Neuronal stem cell (in vitro differentiated cells): ENCODE measurements around the gene MAP6D1.

ENCODE experiments used
- DNase-seq: peaks from one replicate; pipeline ENCODE4 v3.0.0-alpha.2; 2013; ENCODE audit warnings: low spot score
- H2AFZ ChIP-seq: one replicate; pipeline ENCODE4 v1.6.1; 2013; ENCODE audit warnings: mild to moderate bottlenecking, low read length, inconsistent platforms
- H2AK5ac ChIP-seq: 2 replicates; pipeline ENCODE4 v1.6.1; 2013; ENCODE audit warnings: low read depth, mild to moderate bottlenecking, inconsistent platforms, low read length, moderate library complexity, mixed read lengths
- H2BK120ac ChIP-seq: 2 replicates; pipeline ENCODE4 v1.6.1; 2013; ENCODE audit warnings: low read depth, mild to moderate bottlenecking, inconsistent platforms, low read length, moderate library complexity, mixed read lengths
- H2BK12ac ChIP-seq: one replicate; pipeline ENCODE4 v1.6.1; 2013; ENCODE audit warnings: low read length, inconsistent platforms
- H2BK15ac ChIP-seq: 2 replicates; pipeline ENCODE4 v1.6.1; 2013; ENCODE audit warnings: mild to moderate bottlenecking, low read length, inconsistent platforms, mixed read lengths
- H2BK5ac ChIP-seq: one replicate; pipeline ENCODE4 v1.6.1; 2013; ENCODE audit warnings: inconsistent platforms, mild to moderate bottlenecking, low read length, moderate library complexity
- H3K14ac ChIP-seq: one replicate; pipeline ENCODE4 v1.6.1; 2013; ENCODE audit warnings: low read length, inconsistent platforms
- H3K18ac ChIP-seq: 2 replicates; pipeline ENCODE4 v1.6.1; 2013; ENCODE audit warnings: low read length, inconsistent platforms
- H3K23ac ChIP-seq: 2 replicates; pipeline ENCODE4 v1.6.1; 2013; ENCODE audit warnings: low read depth, mild to moderate bottlenecking, mixed read lengths, low read length, inconsistent platforms; ENCODE audit not compliant: poor library complexity
- H3K27ac ChIP-seq: replicated peaks from 3 replicates; pipeline ENCODE4 v1.5.1; 2013; ENCODE audit warnings: low read length, inconsistent platforms
- H3K27me3 ChIP-seq, 3 experiments: 2 replicates each; pipeline ENCODE4 v1.6.1; 2013; ENCODE audit warnings: low read length in 3 of 3, mild to moderate bottlenecking in 2 of 3, inconsistent platforms in 1 of 3, low read depth in 1 of 3, mixed read lengths in 1 of 3, moderate library complexity in 1 of 3; ENCODE audit not compliant: control insufficient read depth in 3 of 3, insufficient read depth in 3 of 3
- H3K36me3 ChIP-seq, 2 donors: replicated peaks in 1 of 2; 2 replicates each; pipeline ENCODE4 v1.6.1; 2013; ENCODE audit warnings: low read length in 2 of 2; ENCODE audit not compliant: control insufficient read depth in 2 of 2, insufficient read depth in 2 of 2
- H3K4ac ChIP-seq: 2 replicates; pipeline ENCODE4 v1.6.1; 2013; ENCODE audit warnings: inconsistent platforms, mild to moderate bottlenecking, low read length, moderate library complexity
- H3K4me1 ChIP-seq, 2 donors: 1 replicate in 1 of 2; 2 replicates in 1 of 2; pipeline ENCODE4 v1.6.1; 2013; ENCODE audit warnings: low read length in 2 of 2, low read depth in 1 of 2; ENCODE audit not compliant: control insufficient read depth in 2 of 2, insufficient read depth in 1 of 2
- H3K4me2 ChIP-seq: one replicate; pipeline ENCODE4 v1.6.1; 2013; ENCODE audit warnings: mild to moderate bottlenecking, low read length, inconsistent platforms; ENCODE audit not compliant: insufficient read depth, poor library complexity, severe bottlenecking
- H3K4me3 ChIP-seq, 2 donors: 2 replicates each; pipeline ENCODE4 v1.5.1; 2013; ENCODE audit warnings: low read length in 2 of 2, mild to moderate bottlenecking in 2 of 2, inconsistent platforms in 1 of 2, moderate library complexity in 1 of 2
- H3K79me1 ChIP-seq: one replicate; pipeline ENCODE4 v1.6.1; 2013; ENCODE audit warnings: low read depth, mild to moderate bottlenecking, inconsistent platforms, low read length, moderate library complexity
- H3K9ac ChIP-seq: one replicate; pipeline ENCODE4 v1.6.1; 2013; ENCODE audit warnings: mild to moderate bottlenecking, low read depth, low read length, inconsistent platforms; ENCODE audit not compliant: poor library complexity
- H3K9me3 ChIP-seq, 2 donors: replicated peaks in 1 of 2; 2 replicates each; pipeline versions ENCODE3 to v1.6.1; 2013; ENCODE audit warnings: low read length in 2 of 2, mild to moderate bottlenecking in 2 of 2, inconsistent platforms in 1 of 2, low read depth in 1 of 2, mixed read lengths in 1 of 2, moderate library complexity in 1 of 2; ENCODE audit not compliant: control insufficient read depth in 2 of 2, insufficient read depth in 1 of 2
- H4K8ac ChIP-seq: one replicate; pipeline ENCODE4 v1.6.1; 2013; ENCODE audit warnings: low read depth, mild to moderate bottlenecking, inconsistent platforms, low read length, moderate library complexity
- H4K91ac ChIP-seq: one replicate; pipeline ENCODE4 v1.6.1; 2013; ENCODE audit warnings: low read length, low read depth, mild to moderate bottlenecking, inconsistent platforms; ENCODE audit not compliant: poor library complexity
- WGBS, 2 donors: extraction: QIAGEN DNeasy Blood & Tissue Kit; methylation state at CpG; one replicate each; pipeline ENCODE4 v1.1.7; 2013; ENCODE audit warnings: missing lambda C conversion rate in 2 of 2, mixed read lengths in 1 of 2; ENCODE audit not compliant: insufficient read length in 2 of 2, insufficient replicate concordance in 1 of 2; ENCODE audit errors: extremely low coverage in 2 of 2; 5-methylcytosine and 5-hydroxymethylcytosine counted together

Gene MAP6D1

DNA sequence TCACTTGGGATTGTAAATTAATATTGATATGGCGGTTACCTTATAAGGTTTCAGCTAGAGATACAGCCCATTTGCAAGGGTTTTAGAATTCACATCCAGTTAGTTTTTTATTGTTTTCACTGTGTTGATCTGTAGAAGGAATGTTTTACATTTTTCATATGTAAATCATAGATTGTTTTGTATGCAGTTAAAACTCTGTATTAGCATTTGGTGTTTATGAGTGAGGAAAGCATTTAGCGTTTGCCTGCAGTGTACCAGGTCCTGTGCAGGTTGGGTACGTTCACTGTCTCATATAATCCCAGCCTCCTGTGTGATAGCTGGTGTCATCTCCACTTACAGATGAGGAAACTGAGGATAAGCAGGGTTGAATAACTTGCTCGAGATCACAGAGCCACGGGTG lies 23.8 kb downstream of the MAP6D1 start:
- WGBS, 2 donors = no CpG with 5 or more reads among the region's 5 CpGs
- H3K36me3 ChIP-seq = peaks cover 54 to 96% of the 10 kb centered on the region in 2 donors

DNA sequence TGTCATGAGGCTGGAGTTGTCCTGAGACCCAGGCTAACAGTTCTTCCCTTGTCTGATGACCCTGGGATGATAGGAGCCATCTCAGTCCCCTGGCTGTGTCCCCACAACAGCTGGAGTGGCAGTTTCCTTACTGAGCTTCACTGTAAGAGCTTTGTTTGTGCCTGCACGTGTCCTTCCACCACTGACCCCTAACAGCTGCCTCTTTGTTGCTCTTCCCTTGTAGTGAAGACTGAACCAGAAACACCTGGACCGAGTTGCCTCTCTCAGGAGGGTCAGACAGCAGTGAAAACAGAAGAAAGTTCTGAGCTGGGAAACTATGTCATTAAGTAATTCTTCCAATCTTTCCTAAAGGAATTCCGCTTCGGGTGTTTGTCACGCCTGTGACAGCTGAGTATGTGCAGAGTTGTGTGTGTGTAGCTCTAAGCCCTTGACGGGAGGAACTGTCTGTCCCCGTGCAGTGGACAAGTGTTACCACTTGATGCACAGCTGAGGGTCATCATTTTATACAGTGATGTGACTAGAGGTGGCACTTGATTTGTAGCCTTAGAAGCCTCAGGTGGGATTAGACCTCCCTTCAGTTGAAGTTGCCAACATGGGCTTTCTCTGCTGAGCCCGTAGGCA lies 25.0 kb downstream of the MAP6D1 start:
- Histone ChIP-seq H4K8ac (no peak overlapping the region), H3K4me2 (no peak overlapping the region), H4K91ac (no peak overlapping the region), H3K27me3 (no peaks in the 10 kb centered on the region), H2BK5ac (no peak overlapping the region), H3K79me1 (peaks cover 4% of the 10 kb centered on the region), H3K36me3 (peaks cover 48 to 93% of the 10 kb centered on the region in 2 donors), H3K14ac (no peak overlapping the region), H3K18ac (no peak overlapping the region), H3K4ac (no peak overlapping the region), H3K4me3 (no peak overlapping the region), H3K23ac (no peak overlapping the region), H2BK12ac (no peak overlapping the region), H3K27ac (no peak overlapping the region), H2BK15ac (no peak overlapping the region), H3K9me3 (peaks cover 0 to 2% of the 10 kb centered on the region in 2 donors), H3K4me1 (no peaks in the 10 kb centered on the region), H3K9ac (no peak overlapping the region), H2AK5ac (no peak overlapping the region), H2AFZ (no peak overlapping the region), H2BK120ac (no peak overlapping the region)
- DNase-seq = no peak
- WGBS, 2 donors = no CpG with 5 or more reads among the region's 8 CpGs

More for the DNA sequence above, 23.8 kb downstream of the MAP6D1 start:
- no peak overlapping the region for H3K4me2 ChIP-seq
- no peaks in the 10 kb centered on the region for H3K4me1 ChIP-seq
- H3K4ac ChIP-seq = no peak overlapping the region
- no peak overlapping the region for H3K23ac ChIP-seq
- DNase-seq = no peak
- peaks cover 2% of the 10 kb centered on the region for H3K79me1 ChIP-seq
- no peak overlapping the region for H3K18ac ChIP-seq
- no peak overlapping the region for H3K27ac ChIP-seq
- H2AK5ac ChIP-seq = no peak overlapping the region
- H3K9me3 ChIP-seq = peaks cover 0 to 2% of the 10 kb centered on the region in 2 donors
- H3K4me3 ChIP-seq = no peak overlapping the region
- no peak overlapping the region for H2BK12ac ChIP-seq
- no peaks in the 10 kb centered on the region for H3K27me3 ChIP-seq
- H3K14ac ChIP-seq = no peak overlapping the region
- H2BK120ac ChIP-seq = no peak overlapping the region
- H2AFZ ChIP-seq = no peak overlapping the region
- no peak overlapping the region for H2BK15ac ChIP-seq
- no peak overlapping the region for H3K9ac ChIP-seq
- H4K8ac ChIP-seq = no peak overlapping the region
- no peak overlapping the region for H2BK5ac ChIP-seq
- no peak overlapping the region for H4K91ac ChIP-seq

DNA sequence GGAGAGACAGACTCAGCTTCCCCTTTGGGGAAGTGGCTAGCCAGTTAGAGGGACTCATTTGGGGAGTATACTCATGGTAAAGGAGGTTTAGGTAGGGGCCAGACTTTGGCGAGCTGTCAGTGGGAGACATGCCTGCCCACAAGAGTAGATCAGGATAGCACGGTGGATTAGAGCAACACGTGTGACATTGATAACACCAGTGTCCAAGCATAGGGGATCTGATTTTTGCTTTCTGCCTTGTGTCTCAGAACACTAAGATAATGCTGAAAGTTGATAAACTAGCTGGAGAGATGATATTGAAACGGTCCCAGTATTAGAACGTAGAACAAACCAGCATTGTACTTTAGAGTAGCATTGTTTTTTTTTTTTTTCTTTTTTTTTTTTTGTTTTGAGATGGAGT lies 25.9 kb downstream of the MAP6D1 start:
- Histone ChIP-seq H3K14ac (no peak overlapping the region), H3K9me3 (peaks cover 0 to 2% of the 10 kb centered on the region in 2 donors), H3K36me3 (peaks cover 47 to 93% of the 10 kb centered on the region in 2 donors), H3K4me2 (no peak overlapping the region), H2BK120ac (no peak overlapping the region), H3K79me1 (peaks cover 4% of the 10 kb centered on the region), H2AK5ac (no peak overlapping the region), H2BK15ac (no peak overlapping the region), H4K91ac (no peak overlapping the region), H3K27ac (no peak overlapping the region), H2BK5ac (no peak overlapping the region), H3K4me1 (no peaks in the 10 kb centered on the region), H2AFZ (no peak overlapping the region), H3K4ac (no peak overlapping the region), H3K4me3 (no peak overlapping the region), H3K23ac (no peak overlapping the region), H4K8ac (no peak overlapping the region), H2BK12ac (no peak overlapping the region), H3K18ac (no peak overlapping the region), H3K9ac (no peak overlapping the region), H3K27me3 (no peaks in the 10 kb centered on the region)
- no CpG with 5 or more reads among the region's 5 CpGs for WGBS, 2 donors
- no peak for DNase-seq

DNA sequence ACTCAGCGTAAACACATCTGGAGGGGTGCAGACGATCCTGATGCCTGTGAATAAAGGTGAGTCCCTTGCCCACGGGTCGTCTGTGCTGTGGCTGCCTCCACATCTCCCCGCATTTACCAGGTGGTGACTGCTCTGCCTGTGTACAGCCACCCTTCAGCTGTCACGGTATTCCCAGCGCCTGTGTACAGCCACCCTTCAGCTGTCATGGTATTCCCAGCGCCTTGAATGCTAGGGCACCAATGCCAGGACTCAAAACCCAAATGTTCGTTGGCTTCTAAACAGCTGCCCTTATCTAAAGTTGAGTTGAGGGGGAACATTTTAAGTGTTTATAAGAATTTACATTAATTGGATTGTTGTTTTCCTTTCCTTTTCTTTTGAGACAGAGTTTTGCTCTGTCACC lies 27.4 kb downstream of the MAP6D1 start:
- peaks cover 41 to 92% of the 10 kb centered on the region in 2 donors for H3K36me3 ChIP-seq
- H2BK12ac ChIP-seq = no peak overlapping the region
- WGBS, 2 donors = no CpG with 5 or more reads among the region's 9 CpGs

More for the DNA sequence above, 27.4 kb downstream of the MAP6D1 start:
- H3K27ac ChIP-seq = no peak overlapping the region
- H2BK15ac ChIP-seq = no peak overlapping the region
- no peak overlapping the region for H3K23ac ChIP-seq
- H3K9me3 ChIP-seq = no peaks in the 10 kb centered on the region
- no peak overlapping the region for H2BK120ac ChIP-seq
- peak overlapping the region in 1 of 2 donors; percentile 30 for H3K4me3 ChIP-seq
- no peak overlapping the region for H3K14ac ChIP-seq
- H4K8ac ChIP-seq = no peak overlapping the region
- no peaks in the 10 kb centered on the region for H3K27me3 ChIP-seq
- H3K4me2 ChIP-seq = no peak overlapping the region
- no peak overlapping the region for H2AK5ac ChIP-seq
- H3K79me1 ChIP-seq = peaks cover 4% of the 10 kb centered on the region
- H2AFZ ChIP-seq = no peak overlapping the region
- H3K4me1 ChIP-seq = no peaks in the 10 kb centered on the region
- no peak overlapping the region for H2BK5ac ChIP-seq
- no peak overlapping the region for H3K18ac ChIP-seq
- H4K91ac ChIP-seq = no peak overlapping the region
- H3K4ac ChIP-seq = no peak overlapping the region
- peak overlapping the region; percentile 9 for H3K9ac ChIP-seq
- no peak for DNase-seq
